Stimulated activated CD4-positive, alpha-beta T cell treated with anti-CD3 and anti-CD28 coated beads, Interleukin-12 subunit alpha, Interleukin-12 subunit beta, amount 100 ng/mL, for 4 hours (primary cell): Measurements from ENCODE around the gene TMEM45A.
"Not testable (repeated sequence)": the region's sequence is repeated elsewhere in the genome, so short reads cannot be mapped to it uniquely, and the experiment has no call there.

Experiments used
- DNase-seq: peaks from one replicate; pipeline ENCODE4 v3.0.0-alpha.2; 2020

Gene TMEM45A

DNA sequence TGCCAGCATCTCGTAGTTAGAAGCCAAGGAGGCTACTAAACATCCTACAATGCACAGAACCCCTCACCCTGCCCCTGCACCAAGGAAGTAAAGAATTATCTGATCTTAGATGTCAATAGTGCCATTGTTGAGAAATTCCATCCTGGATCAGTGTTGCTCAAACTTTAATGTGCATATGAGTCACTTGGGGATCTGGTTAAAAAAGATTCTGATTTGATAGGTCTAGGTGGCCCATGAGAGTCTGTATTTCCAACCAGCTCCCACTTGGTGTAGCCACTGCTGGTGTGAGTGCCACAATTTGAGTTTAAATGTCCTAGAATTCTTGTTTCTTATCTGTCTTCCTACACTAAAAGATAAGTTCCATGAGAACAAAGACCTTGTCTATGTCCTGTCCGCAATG is 43.7 kb downstream of the TMEM45A start:
- no peak for DNase-seq

DNA sequence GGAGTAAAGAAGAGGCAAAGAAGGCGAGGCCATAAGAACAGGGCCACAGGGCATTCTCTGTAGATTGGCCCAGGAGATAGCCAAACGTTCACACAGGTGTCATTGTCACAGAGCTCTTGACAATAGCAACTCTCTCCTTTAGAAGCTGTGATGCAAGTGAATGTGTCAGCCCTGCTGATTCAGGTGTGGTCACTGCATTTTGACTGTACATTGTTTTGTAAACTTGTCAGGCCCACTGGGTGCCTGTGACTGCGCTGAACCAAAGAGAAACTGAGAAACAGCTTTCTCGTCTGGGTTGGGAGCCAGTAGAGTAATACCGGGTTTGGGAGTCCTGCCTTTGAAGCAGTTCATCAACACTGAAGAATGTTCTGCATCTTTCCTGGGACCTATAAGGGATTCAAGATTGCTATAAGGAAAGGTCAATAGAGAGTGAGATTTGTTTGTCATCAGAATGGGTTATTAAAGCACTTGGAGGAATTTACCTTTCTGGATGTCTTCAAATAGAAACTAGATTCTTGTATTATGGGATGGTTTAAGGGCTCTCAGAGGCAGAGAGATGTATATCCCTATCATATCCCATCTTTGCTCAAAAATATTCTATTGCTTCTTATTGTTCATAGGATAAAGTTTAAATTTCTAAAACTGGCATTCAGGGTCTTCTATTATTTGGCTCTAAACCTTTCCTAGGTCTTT is 45.4 kb downstream of the TMEM45A start:
- no peak for DNase-seq

DNA sequence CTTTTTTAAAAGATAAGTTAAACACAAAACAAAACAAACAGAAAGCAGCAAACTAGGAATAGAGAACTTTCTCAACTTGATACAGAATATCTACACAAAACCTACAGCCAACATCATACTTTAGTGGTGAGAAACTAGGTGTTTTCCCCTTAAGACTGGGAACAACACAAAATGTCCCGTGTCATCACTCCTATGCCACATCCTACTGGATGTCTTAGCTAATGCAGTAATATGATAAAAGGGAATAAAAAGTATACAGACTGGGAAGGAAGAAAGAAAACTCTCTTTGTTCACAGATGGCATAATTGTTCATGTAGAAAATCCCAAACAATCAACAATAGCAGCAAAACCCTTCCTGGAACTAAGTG is 45.9 kb downstream of the TMEM45A start:
- no peak for DNase-seq

DNA sequence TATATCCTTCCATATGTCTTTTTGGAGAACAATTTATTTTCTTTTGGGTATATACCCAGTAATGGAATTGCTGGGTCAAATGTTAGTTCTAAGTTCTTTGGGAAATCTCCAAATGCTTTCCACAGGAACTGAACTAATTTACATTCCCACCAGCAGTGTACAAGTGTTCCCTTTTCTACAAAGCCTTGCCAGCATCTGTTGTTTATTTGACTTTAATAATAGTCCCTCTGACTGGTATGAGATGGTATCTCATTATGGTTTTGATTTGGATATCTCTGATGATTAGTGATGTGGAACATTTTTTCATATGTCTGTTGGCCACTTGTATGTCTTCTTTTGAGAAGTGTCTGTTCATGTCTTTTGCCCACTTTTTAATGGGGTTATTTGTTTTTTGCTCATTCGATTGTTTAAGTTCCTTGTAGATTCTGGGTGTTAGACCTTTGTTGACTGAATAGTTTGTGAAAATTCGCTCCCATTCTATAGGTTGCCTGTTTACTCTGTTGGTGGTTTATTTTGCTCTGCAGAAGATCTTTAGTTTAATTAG is 48.4 kb downstream of the TMEM45A start:
- no peak for DNase-seq

DNA sequence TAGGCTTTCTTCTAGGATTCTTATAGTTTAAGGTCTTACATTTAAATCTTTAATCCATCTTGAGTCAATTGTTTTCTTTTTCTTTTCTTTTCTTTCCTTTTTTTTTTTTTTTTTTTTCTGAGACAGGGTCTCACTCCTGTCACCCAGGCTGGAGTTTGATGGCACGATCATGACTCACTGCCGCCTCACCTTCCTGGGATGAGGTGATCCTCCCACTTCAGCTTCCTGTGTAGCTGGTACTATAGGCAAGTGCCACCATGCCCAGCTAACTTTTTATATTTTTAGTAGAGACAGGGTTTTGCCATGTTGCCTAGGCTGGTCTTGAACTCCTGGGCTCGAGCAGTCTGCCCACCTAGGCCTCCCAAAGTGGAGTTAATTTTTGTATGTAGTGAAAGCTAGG is 49.0 kb downstream of the TMEM45A start:
- DNase-seq: not testable (repeated sequence)

DNA sequence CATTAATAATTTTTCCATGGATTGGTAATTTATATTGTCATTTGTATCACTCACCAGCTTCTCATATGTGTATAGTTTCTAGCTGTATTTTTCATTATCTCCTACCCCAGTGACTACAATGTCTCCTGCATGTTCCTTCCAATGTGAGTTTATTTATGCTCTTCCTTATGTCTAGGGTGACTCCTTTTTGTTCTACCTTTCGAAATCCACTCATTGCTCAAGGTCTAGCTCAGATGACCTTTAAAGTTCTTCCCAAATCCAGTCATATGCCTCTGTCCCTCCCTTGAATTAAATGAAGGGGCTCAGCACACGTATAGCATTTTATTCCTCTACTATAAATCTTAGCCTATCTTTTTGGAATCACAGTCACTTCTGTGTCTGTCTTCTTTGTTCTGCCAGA is 53.0 kb downstream of the TMEM45A start:
- no peak for DNase-seq

DNA sequence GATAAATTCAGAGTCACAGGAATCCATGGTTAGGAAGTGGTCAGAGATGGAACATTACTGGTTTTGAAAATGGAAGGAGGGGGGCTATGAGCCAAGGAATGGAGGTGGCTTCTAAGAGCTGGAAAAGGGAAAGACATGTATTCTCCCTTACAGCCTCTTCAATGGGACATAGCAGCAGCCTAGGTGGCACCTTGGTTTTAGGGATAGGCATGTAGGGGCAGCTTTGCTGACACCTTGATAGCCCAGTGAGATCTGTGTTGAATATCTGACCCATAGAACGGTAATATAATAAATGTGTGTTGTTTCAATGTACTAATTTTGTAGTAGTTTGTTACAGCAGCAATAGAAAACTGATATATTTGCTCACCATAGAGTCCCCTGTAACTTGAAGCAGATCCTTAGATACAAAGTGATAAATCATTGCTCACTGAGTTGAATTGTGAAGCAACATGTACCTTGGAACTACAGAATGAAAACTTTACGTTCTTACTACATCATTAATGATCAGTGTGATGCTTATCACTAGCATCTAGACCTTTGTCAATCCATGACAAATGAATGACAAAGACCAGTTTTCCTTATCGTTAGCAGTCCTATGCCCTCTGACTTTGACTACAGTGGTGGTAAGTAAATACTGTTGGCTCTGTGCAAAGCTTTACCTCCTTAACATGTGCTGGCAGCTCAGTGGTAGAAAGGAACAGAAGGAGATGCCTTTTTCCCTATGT is 53.8 kb downstream of the TMEM45A start:
- no peak for DNase-seq

DNA sequence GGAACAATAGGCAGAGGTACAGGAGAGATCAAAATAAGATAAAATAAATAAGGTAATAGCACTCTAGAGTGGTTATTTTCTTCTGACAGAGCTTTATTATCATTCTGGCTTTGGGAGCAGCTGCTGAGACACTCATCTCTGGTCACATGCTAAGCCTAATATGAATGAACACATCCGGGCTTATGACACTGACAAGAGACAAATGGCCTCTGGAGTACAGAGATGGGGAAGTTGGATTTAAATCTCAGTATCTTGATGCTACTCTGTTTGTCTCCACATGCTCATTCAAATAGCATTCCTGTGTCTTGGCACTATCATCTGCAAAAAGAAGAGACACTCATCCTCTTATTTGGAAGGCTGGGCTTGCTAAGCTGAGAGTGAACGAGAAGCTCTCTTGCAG is 55.6 kb downstream of the TMEM45A start:
- DNase-seq: no peak

DNA sequence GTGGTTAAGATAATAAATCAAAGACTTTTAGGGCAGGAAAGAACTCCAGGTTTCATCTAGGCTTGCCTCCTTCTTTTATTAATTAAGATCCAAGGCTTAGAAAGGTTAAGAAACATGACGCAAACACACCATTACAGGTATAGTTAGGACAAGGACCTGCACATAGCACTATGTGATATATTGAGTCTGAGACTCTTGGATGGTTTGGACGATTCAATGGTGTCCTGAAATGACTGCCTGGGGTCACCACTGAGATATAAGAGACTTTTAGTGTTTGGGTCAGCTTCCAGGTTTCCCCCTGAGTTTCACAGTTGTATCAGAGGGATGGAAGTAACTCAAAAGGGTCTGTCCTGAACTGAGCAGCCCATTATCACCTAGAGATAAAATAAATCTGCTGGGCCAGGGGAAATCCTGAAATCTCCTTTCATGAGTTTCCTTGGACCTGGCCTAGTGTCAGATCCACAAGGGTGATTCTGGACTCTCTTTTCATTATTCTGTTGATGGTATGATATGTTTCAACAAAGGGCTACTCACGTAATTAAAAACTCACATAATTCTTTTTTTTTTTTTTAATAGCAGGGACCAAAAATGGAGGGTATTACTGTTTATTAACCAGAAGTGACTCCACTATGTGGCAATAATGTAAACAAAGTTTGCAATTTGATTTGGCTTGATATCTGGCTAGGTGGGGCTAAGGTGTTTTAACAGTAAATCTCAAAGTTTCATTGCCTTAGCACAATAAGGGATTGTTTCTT is 61.4 kb downstream of the TMEM45A start:
- DNase-seq: no peak

DNA sequence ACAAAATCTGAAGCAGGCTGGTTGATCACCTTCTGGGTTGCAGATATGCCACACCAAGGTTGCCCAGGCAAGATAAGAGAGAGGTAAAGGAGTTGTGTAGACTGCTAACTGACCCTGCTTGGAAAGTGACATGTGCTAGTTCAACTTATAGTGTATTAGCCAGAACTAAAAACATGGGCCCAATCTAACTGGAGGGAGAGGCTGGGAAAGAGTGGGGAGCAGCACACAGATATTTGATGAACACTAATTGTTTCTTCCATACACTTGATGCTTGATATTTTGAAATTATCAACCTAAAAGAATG is 61.9 kb downstream of the TMEM45A start:
- DNase-seq: no peak

DNA sequence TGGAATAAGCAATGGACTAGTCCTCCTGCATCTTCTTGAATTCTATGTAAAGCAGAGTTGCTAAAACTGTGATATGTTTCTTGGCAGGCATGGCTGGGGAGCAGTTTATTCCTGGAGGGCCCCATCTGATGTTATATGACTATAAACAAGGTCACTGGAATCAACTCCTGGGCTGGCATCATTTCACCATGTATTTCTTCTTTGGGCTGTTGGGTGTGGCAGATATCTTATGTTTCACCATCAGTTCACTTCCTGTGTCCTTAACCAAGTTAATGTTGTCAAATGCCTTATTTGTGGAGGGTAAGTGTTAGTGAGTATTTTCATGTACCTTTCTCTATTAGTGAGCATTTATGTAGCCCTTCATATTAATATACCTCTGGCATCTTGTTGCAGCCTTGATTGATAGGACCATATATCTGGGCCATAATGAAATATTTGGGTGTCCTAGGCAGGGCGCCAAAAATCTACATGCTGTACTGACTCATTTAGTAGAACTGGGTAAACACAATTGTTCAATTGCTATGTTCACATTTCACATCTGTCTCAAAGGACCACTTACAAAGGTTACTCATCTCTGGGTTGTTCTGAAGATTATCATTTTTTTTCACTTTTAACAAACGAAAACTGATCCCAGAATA is 64.4 kb downstream of the TMEM45A start:
- DNase-seq: no peak

DNA sequence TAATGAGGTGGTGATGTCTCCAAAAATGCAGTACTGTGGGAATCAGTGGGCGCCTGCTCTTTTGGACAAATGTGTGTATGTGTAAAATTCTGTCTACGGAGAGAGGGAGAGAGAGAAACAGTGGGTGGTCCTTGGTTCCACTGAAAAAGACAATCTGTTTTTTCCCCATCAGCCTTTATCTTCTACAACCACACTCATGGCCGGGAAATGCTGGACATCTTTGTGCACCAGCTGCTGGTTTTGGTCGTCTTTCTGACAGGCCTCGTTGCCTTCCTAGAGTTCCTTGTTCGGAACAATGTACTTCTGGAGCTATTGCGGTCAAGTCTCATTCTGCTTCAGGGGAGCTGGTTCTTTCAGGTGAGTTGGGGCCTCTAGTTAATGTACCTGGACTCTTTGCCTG is 65.8 kb downstream of the TMEM45A start:
- DNase-seq: no peak

DNA sequence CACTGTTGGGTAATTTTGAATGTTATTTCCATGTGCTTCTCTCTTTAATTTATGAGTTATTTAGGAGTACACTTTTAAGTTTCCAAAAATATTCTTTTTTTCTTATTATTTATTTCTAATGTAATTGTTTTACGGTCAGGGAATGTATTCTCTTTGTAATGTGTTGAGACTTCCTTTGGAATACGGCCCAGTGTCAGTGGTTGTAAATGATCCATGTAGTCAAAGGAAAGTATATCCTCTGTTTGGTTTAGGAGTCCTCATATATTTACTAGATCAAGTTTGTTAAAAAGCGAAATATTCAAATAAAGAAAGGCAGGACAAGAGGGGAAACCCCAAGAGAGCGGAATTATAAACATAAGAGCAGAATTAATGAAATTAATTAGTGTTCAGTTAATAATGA is 68.0 kb downstream of the TMEM45A start:
- DNase-seq: no peak

DNA sequence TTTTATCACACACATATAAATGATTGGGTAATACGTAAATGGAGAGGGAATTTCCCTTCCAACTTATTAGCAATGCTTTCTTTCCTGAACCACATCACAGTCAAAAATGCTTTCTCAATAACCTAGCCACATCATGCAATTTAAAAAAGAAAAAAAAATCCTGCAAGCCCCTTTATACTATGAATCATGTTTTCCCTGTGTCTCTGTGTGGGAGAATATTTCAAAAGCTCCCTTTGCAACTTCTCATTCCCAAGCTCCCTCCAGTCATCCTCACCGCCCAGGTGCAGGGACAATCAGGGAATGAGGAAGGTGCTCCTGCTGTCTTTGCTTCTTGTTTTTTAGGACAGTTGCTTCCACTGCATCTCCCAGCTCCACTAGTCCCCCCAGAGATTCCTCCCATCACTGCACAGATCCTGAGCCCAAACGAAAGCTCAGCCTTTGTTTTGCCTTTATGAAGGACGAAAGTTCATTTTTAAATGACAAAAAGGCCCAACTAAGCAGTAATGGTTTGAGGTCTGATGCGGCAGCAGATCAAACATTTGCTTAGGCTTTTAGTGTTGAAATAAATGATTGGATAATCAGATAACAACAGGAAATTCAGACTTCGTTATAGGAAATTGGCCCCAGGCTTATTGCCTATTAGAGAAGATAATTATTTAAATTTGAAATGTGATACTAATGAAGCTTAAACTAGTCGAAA is 69.2 kb downstream of the TMEM45A start:
- DNase-seq: no peak

DNA sequence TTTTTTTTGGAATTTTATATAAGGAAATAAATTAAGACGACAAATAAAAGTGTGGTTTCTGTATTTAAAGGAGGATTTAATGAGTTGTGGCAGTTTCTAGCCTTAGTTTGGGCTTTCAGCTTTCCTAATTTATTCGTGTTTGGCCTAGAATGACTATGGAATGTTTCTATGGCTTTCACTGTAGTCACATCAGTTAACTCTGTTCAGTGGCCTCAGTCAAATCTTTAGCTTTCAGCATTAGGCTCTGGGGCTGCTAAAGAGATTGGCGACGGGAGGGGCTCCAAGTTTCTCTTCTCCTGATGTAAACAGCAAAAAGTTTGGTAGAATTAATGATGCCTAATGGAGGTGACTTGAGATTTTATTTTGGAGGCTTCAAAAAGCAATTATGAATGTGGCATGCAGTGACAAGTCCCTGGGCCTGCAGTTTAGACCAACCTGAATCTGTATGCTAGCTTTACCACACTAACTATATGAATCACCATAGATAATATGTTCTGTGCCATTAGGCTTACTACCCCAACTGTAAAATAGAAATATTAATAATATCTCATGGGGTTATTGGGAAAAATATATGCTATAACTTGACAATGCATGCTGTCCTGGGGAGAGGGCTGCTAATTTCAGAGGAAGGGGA is 69.9 kb downstream of the TMEM45A start:
- no peak for DNase-seq

DNA sequence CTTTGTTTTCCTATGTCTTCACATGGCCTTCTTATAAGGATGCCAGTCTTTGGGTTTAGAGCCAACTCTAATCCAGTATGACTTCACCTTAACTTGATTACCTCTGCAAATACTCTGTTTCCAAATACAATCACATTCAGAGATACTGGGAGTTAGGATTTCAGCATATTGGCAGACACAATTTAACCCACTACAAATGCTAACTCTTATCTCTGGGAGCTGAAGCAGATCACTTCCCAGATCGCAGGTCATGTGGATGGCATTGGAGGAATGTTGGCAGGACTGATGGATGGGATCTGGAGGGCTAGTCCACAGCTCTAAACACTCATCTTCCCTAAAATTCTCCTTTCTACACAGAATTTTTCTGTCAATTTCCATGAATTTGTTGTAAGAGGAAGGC is 70.8 kb downstream of the TMEM45A start:
- no peak for DNase-seq

DNA sequence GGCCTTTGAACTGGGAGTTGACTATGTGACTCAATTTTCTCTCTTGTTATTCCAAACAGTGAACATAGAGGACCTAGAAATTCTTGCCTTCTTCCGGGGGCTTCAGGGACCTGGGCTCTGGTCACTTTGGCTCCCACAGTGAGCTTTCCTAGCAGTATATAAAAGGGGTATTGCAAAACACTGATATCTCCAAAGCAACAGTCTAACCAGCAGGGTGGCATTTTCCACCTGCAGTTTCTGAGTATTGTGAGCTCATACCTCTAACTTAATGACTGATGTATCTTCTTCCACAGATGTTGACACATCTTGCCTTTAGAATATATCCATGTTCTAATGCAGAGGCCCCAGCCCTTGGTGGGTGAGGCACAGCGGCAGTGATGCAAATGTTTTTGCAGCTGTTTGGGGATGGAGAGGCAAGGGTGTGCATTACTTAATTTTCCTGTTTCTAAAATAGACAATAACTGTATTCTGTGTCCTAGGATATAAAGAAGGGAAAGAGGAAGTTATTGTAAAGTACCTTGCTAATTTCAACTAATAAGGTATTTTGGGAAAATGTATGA is 71.3 kb downstream of the TMEM45A start:
- DNase-seq: no peak

DNA sequence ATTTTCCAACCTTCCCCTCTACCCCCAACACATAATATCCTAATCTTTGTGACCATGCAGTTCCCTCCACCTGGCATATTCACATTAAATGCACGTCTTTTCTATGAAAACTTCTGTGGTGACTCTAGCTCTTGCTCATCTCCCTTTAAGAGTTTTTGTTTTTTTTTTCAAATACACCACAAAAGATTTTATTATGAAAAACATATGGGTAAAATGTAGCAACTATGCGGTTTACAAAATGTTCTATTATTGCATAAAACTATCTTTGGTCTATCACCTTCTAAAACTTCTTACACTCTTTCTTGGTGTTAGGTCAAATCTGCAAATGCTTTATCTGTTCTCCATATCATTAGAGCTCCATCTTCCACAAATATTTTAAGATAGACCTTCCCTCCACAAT is 78.4 kb downstream of the TMEM45A start:
- no peak for DNase-seq

DNA sequence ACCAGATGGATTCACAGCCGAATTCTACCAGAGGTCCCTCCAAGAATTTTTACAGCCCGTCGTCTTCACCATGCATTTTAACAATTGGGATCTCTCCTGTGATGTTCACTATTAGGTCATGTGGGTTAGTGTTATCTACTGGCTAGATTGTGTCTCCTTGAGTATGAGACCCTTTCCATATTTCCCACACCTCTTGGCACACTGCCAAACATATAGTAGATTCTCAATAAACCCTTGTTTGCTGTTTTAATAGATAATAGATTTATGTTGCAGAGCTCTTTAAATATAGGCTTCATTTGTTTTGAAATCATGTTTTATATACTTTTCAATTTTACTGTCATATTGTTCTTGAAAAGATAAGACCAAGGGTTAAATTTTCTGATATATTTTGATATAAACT is 82.1 kb downstream of the TMEM45A start:
- DNase-seq: no peak

DNA sequence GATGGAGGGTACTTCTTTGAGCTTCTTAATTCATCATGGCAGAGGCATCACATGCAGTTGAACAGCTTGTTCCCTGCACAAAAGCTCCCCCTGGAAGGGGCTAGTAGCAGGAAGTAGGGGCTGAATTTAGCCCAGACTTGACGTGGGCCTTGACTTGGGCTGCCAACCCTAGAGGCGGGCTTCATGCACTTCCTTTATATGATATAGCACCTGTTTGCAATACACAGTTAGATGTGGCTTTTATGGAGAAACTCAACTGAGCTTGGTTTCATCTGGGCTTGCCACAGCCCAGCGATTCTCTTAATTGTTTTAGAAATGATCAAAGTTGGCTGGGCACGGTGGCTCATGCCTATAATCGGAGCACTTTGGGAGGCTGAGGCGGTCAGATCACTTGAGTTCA is 83.3 kb downstream of the TMEM45A start:
- DNase-seq: no peak

DNA sequence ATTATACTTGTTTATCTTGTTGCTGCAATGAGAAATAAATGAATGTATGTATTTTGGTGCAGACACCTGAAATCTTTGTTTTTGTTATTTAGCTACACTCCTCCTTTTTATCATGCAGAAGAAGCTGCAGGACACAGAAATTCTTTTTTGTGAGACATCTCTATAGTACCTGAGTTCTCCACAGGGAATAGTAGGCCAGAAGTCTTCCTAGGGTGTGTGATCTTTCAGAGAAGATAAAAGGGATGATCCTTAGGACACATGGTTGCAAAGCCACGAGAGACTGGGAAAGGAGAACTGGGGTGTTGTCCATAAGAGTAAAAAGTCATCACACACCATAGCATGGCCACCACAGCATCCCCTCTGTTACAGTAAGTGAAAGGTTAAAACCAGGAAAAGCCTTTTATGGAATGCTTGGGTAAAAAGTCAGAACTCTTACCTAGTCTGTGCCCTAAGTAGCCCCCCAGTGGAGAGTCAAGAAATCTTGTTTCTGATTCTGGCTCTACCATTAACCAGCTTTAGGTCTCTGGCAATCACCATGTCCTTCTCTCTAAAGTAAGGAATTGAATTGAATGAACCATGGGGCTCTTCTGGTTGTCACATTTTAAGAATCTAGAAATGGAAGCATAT is 85.1 kb downstream of the TMEM45A start:
- DNase-seq: no peak

DNA sequence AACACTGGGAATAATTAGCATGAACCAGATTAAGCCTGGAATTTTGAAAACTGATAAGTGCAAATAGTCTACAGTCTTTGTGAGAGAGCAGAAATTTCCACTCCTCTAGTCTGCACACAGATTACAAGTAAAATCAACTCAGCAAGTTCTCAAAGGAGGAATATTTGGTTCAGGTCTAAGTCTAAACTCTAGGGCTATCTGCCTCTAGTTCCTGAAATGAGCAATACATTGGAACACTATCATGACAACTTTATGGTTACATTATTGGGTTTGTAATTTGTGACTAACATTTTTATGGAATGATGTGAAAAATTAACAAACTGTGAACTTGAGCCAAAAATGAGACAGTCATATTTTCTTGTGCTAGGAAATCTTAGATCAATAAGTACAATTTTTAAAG is 86.2 kb downstream of the TMEM45A start:
- DNase-seq: no peak
